ENCODE data around the gene STPG3. TPM values are rescaled to one million over a fixed set of nuclear protein-coding genes. Genes with fewer than 3 reads are reported as not detected.

Gene STPG3
- polyA plus RNA-seq, 1 donor (not counting 4 experiments of a cell fraction or from before 2014, with no cell fraction given), result not detected

DNA sequence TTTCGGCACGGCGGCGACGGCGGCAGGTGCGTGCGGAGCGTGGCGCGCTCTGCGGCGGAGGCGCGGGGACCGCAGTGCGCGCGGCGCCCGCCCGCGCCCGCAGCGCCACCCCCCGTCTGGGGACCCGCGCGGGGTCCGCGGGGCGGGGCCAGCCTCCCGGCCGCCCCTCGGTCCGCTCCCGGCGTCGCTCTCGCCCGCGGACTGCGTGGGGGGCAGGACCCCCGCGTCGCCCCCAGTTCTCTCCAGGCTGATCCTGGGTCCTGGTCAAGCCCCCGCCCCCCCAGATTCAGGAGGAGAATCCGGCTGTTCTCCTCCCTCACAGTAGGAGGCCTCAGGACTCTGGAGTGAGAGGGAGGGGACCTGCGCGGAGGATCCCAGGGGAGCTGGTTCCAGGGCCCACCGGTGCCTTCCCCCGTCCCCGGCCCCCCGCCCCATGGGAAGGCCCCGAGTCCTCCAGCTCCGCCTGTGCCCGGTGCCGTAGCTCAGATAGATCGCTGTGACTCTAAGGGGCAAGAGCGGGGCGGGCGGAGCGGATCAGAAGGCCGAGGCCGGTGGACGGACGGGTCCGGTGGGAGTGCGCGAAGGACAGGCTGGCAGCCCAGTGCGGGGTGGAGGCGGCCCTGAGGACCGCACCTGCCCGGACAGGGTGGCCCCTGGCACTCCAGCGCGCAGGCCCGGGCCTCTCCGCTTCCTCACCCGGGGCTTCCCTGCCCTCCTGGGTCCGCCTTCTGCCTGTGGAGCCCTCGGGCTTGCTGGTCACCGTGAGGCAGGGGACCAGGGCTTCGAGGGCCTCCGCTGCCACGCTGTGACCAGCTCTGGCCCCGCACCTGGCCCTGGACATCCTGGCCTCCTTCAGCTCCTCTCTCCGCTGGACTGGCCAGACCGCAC lies 28.7 kb upstream of the STPG3 start, which contains the start of gene RNF208:
Gene RNF208 (minus strand): TSS at position 51 of the 888 bp plus-strand sequence. CDS start 1,028 bp downstream, outside the sequence.
- peak within 1 kb of the TSS; percentile 58 for H3K9ac ChIP-seq (ENCODE audit: control insufficient read depth, extremely low read depth, insufficient read depth, low read length)
- peak within 1 kb of the TSS; percentile 64 to 81 (median 65) for H3K4me3 ChIP-seq (ENCODE audit: control insufficient read depth in 2 of 3, extremely low read depth in 1 of 3, insufficient read depth in 2 of 3, low read depth in 1 of 3, low read length in 3 of 3)
- FAIRE-seq (no peak), DNase-seq (ENCODE audit: low read depth, low spot score) (no peak)
- peak within 1 kb of the TSS; percentile 40 for H3K27ac ChIP-seq (ENCODE audit: control insufficient read depth, insufficient read depth, low read length)
- dilution Hi-C loops (cut with MboI; ENCODE audit: extremely low pct_ligation_motif_present, low sequenced_read_pairs), result no loop called here
- no peaks in the 10 kb centered on the region for H4K20me1 ChIP-seq (ENCODE audit: control insufficient read depth, extremely low read depth, insufficient read depth, low read length)
- H3K4me2 ChIP-seq (ENCODE audit: control insufficient read depth, extremely low read depth, insufficient read depth, low read depth, low read length), result peak within 1 kb of the TSS; percentile 83
- peak within 1 kb of the TSS; percentile 52 for H2AFZ ChIP-seq (ENCODE audit: control insufficient read depth, low read length)
- no peaks in the 10 kb centered on the region for H3K36me3 ChIP-seq (ENCODE audit: control insufficient read depth in 2 of 2, extremely low read depth in 1 of 2, insufficient read depth in 2 of 2, low read length in 2 of 2)
- TF ChIP-seq EZH2 (IDR thresholded peaks at IDR 0.05; ENCODE audit: low read length), result no peak
- TF ChIP-seq, protein P1, sequence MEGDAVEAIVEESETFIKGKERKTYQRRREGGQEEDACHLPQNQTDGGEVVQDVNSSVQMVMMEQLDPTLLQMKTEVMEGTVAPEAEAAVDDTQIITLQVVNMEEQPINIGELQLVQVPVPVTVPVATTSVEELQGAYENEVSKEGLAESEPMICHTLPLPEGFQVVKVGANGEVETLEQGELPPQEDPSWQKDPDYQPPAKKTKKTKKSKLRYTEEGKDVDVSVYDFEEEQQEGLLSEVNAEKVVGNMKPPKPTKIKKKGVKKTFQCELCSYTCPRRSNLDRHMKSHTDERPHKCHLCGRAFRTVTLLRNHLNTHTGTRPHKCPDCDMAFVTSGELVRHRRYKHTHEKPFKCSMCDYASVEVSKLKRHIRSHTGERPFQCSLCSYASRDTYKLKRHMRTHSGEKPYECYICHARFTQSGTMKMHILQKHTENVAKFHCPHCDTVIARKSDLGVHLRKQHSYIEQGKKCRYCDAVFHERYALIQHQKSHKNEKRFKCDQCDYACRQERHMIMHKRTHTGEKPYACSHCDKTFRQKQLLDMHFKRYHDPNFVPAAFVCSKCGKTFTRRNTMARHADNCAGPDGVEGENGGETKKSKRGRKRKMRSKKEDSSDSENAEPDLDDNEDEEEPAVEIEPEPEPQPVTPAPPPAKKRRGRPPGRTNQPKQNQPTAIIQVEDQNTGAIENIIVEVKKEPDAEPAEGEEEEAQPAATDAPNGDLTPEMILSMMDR (optimal IDR thresholded peaks at IDR 0.05 in 1 of 3, IDR thresholded peaks at IDR 0.05 in 1 of 3, conservative IDR thresholded peaks at IDR 0.05 in 1 of 3; ENCODE audit: extremely low read depth in 1 of 3, insufficient read depth in 2 of 3, low read length in 3 of 3), result no peak
- no peaks in the 10 kb centered on the region for H3K79me2 ChIP-seq (ENCODE audit: control insufficient read depth, insufficient read depth, low read length)
- H3K9me1 ChIP-seq (ENCODE audit: control insufficient read depth, extremely low read depth, insufficient read depth, low read length), result no peaks in the 10 kb centered on the region
- peaks cover 48% of the 10 kb centered on the region for H3K4me1 ChIP-seq (ENCODE audit: control insufficient read depth, extremely low read depth, insufficient read depth, low read length)
- H3K9me3 ChIP-seq (ENCODE audit: control insufficient read depth, low read depth, low read length), result no peaks in the 10 kb centered on the region
- no peaks in the 10 kb centered on the region for H3K27me3 ChIP-seq (ENCODE audit: control insufficient read depth, extremely low read depth, insufficient read depth, low read length)

- TF ChIP-seq, protein P1 (optimal IDR thresholded peaks at IDR 0.05 in 1 of 3, IDR thresholded peaks at IDR 0.05 in 1 of 3, conservative IDR thresholded peaks at IDR 0.05 in 1 of 3; ENCODE audit: extremely low read depth in 1 of 3, insufficient read depth in 2 of 3, low read length in 3 of 3), result no peak
- no peak for TF ChIP-seq EZH2 (IDR thresholded peaks at IDR 0.05; ENCODE audit: low read length)
- DNase-seq (ENCODE audit: low read depth, low spot score) (peak; percentile 95), FAIRE-seq (peak; percentile 73)
- peak overlapping the region; percentile 64 to 81 (median 71) for H3K4me3 ChIP-seq (ENCODE audit: control insufficient read depth in 2 of 3, extremely low read depth in 1 of 3, insufficient read depth in 2 of 3, low read depth in 1 of 3, low read length in 3 of 3)
- no peaks in the 10 kb centered on the region for H3K27me3 ChIP-seq (ENCODE audit: control insufficient read depth, extremely low read depth, insufficient read depth, low read length)
- H3K79me2 ChIP-seq (ENCODE audit: control insufficient read depth, insufficient read depth, low read length), result no peaks in the 10 kb centered on the region
- peak overlapping the region; percentile 75 for H3K27ac ChIP-seq (ENCODE audit: control insufficient read depth, insufficient read depth, low read length)
- peak overlapping the region; percentile 75 for H2AFZ ChIP-seq (ENCODE audit: control insufficient read depth, low read length)
- no peaks in the 10 kb centered on the region for H3K36me3 ChIP-seq (ENCODE audit: control insufficient read depth in 2 of 2, extremely low read depth in 1 of 2, insufficient read depth in 2 of 2, low read length in 2 of 2)
- no peaks in the 10 kb centered on the region for H4K20me1 ChIP-seq (ENCODE audit: control insufficient read depth, extremely low read depth, insufficient read depth, low read length)
- no peaks in the 10 kb centered on the region for H3K9me3 ChIP-seq (ENCODE audit: control insufficient read depth, low read depth, low read length)
- H3K4me1 ChIP-seq (ENCODE audit: control insufficient read depth, extremely low read depth, insufficient read depth, low read length), result peaks cover 44% of the 10 kb centered on the region
- H3K9me1 ChIP-seq (ENCODE audit: control insufficient read depth, extremely low read depth, insufficient read depth, low read length), result no peaks in the 10 kb centered on the region
- peak overlapping the region; percentile 80 for H3K9ac ChIP-seq (ENCODE audit: control insufficient read depth, extremely low read depth, insufficient read depth, low read length)
- H3K4me2 ChIP-seq (ENCODE audit: control insufficient read depth, extremely low read depth, insufficient read depth, low read depth, low read length), result peak overlapping the region; percentile 91
- dilution Hi-C loops (cut with MboI; ENCODE audit: extremely low pct_ligation_motif_present, low sequenced_read_pairs), result no loop called here
Observed at GRCh38 chr9:137223078-137223970, 27.8 kb upstream of the STPG3 start.
